Osteoblast (primary cell): Measurements from ENCODE around the gene KCNT2. TPM values are rescaled to one million over a fixed set of nuclear protein-coding genes. Genes with fewer than 3 reads are reported as not detected.

ENCODE experiments used
- DNase-seq: peaks from one replicate; pipeline ENCODE4 v3.0.0; 2011; ENCODE audit warnings: low spot score, mixed read lengths; ENCODE audit not compliant: insufficient read length; ENCODE audit errors: missing footprints
- H2AFZ ChIP-seq: 2 replicates; pipeline ENCODE4 v1.6.0; 2011; ENCODE audit warnings: mild to moderate bottlenecking, low read length
- H3K27ac ChIP-seq: 2 replicates; pipeline ENCODE4 v1.5.1; 2011; ENCODE audit warnings: mild to moderate bottlenecking, low read depth, low read length, moderate library complexity
- H3K27me3 ChIP-seq: 2 replicates; pipeline ENCODE4 v1.6.0; 2012; ENCODE audit warnings: mild to moderate bottlenecking, control low read depth, inconsistent platforms, low read length, moderate library complexity; ENCODE audit not compliant: insufficient read depth
- H3K36me3 ChIP-seq: 2 replicates; pipeline ENCODE4 v1.5.1; 2011; ENCODE audit warnings: mild to moderate bottlenecking, low read length, control low read depth, moderate library complexity; ENCODE audit not compliant: insufficient read depth
- H3K4me1 ChIP-seq: 2 replicates; pipeline ENCODE4 v1.5.1; 2011; ENCODE audit warnings: mild to moderate bottlenecking, low read length, control low read depth, moderate library complexity; ENCODE audit not compliant: insufficient read depth
- H3K4me2 ChIP-seq: 2 replicates; pipeline ENCODE4 v1.6.0; 2011; ENCODE audit warnings: mild to moderate bottlenecking, low read length; ENCODE audit not compliant: insufficient read depth
- H3K4me3 ChIP-seq: fragments of 200-600 bp; sonication (generic); 3 replicates; pipeline ENCODE4 v1.5.1; 2012; ENCODE audit warnings: mild to moderate bottlenecking, low read length, inconsistent platforms; ENCODE audit not compliant: insufficient read depth
- H3K79me2 ChIP-seq: 2 replicates; pipeline ENCODE4 v1.6.0; 2012; ENCODE audit warnings: mild to moderate bottlenecking, low read length, control low read depth, inconsistent platforms; ENCODE audit not compliant: insufficient read depth
- H3K9me3 ChIP-seq: 2 replicates; pipeline ENCODE4 v1.5.1; 2011; ENCODE audit warnings: low read depth, low read length, control low read depth
- H4K20me1 ChIP-seq: 2 replicates; pipeline ENCODE4 v1.6.0; 2012; ENCODE audit warnings: mild to moderate bottlenecking, low read length, control low read depth; ENCODE audit not compliant: insufficient read depth
- total RNA-seq: library from RNA; depleted of rRNA; stranded (reverse); fragments of >200 nt; gene quantifications from 2 replicates; pipeline ENCODE4 v1.2.3, GENCODE V29; 2012
- TF ChIP-seq, protein P1 (sequence below): IDR thresholded peaks from 2 replicates; pipeline ENCODE4 v1.5.1; 2011; ENCODE audit warnings: mild to moderate bottlenecking, low read depth, low read length, moderate library complexity; ENCODE audit errors: extremely low read depth

The KCNT2 gene
- total RNA-seq, 1 donor = 10.5 TPM

DNA sequence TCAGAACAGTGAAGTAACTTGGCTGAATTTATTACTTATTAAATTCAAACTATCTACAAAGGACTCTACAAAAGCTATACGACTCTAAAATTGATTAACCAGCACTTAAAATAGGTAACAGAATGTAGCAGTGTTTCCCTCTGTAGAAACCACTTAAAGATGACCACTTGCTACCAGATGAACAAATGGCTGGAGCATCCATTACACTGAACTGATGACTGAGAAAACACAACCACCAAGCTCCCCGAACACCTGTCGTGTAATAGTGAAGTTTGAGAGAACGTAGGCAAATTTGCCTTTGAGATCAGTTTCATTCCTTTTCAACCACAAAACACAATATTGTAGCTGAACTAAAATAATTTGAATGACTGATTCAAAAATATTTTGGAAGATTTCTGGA is 226.7 kb downstream of the KCNT2 start:
- H3K4me3 ChIP-seq = no peak overlapping the region
- no peak overlapping the region for H3K4me2 ChIP-seq
- no peak for DNase-seq
- H4K20me1 ChIP-seq = no peaks in the 10 kb centered on the region
- H3K36me3 ChIP-seq = no peaks in the 10 kb centered on the region
- TF ChIP-seq, protein P1, sequence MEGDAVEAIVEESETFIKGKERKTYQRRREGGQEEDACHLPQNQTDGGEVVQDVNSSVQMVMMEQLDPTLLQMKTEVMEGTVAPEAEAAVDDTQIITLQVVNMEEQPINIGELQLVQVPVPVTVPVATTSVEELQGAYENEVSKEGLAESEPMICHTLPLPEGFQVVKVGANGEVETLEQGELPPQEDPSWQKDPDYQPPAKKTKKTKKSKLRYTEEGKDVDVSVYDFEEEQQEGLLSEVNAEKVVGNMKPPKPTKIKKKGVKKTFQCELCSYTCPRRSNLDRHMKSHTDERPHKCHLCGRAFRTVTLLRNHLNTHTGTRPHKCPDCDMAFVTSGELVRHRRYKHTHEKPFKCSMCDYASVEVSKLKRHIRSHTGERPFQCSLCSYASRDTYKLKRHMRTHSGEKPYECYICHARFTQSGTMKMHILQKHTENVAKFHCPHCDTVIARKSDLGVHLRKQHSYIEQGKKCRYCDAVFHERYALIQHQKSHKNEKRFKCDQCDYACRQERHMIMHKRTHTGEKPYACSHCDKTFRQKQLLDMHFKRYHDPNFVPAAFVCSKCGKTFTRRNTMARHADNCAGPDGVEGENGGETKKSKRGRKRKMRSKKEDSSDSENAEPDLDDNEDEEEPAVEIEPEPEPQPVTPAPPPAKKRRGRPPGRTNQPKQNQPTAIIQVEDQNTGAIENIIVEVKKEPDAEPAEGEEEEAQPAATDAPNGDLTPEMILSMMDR = no peak
- no peak overlapping the region for H3K27ac ChIP-seq
- no peak overlapping the region for H2AFZ ChIP-seq
- no peaks in the 10 kb centered on the region for H3K4me1 ChIP-seq
- H3K9me3 ChIP-seq = no peaks in the 10 kb centered on the region
- no peaks in the 10 kb centered on the region for H3K27me3 ChIP-seq
- no peaks in the 10 kb centered on the region for H3K79me2 ChIP-seq

DNA sequence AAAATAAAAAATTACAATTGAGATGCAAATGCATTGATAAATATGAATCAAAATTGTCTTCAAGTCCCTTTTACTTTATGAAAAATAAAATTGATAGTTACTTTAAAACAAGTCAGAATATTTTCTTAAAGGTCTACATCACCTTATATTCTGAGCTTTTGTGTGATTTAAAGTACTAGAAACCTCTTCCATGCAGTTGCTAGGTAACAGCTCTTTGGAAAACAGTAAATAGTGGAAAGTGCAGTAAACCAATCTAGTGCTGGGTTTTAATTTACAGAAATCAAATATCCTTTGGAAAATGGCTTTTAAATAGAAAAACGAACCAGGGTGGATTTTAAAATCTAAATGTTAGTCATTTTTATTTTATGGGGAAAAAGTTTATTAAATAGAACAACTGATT is 227.9 kb downstream of the KCNT2 start:
- no peak overlapping the region for H3K27ac ChIP-seq
- no peak for DNase-seq
- no peak overlapping the region for H3K4me2 ChIP-seq
- H4K20me1 ChIP-seq = no peaks in the 10 kb centered on the region
- H2AFZ ChIP-seq = no peak overlapping the region
- H3K4me1 ChIP-seq = no peaks in the 10 kb centered on the region
- no peak overlapping the region for H3K4me3 ChIP-seq
- no peaks in the 10 kb centered on the region for H3K79me2 ChIP-seq
- no peaks in the 10 kb centered on the region for H3K36me3 ChIP-seq
- TF ChIP-seq, protein P1 = no peak
- H3K9me3 ChIP-seq = no peaks in the 10 kb centered on the region
- no peaks in the 10 kb centered on the region for H3K27me3 ChIP-seq

DNA sequence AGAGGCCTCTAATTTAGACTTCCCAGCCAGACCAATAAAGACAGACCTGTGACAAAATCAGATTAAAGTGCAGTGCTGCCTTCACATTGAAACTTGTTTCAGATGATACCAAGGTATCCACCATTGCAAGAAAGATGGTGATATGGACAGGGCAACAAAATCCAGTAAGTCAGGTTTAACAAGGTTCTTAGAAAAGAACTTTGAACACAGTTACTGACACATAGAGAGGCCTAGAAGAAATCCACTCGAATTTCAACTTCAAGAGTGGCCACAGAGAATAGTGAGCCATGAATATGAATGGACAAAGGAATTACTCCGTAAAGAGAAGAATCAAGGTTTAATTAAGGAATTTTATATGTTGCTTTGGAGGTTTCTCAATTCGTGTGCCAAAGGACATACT is 230.4 kb downstream of the KCNT2 start:
- H3K27ac ChIP-seq = no peak overlapping the region
- H2AFZ ChIP-seq = no peak overlapping the region
- no peak overlapping the region for H3K4me3 ChIP-seq
- H3K4me1 ChIP-seq = no peaks in the 10 kb centered on the region
- DNase-seq = no peak
- H3K36me3 ChIP-seq = no peaks in the 10 kb centered on the region
- TF ChIP-seq, protein P1 = no peak
- H3K9me3 ChIP-seq = no peaks in the 10 kb centered on the region
- no peaks in the 10 kb centered on the region for H3K79me2 ChIP-seq
- H3K27me3 ChIP-seq = no peaks in the 10 kb centered on the region
- H4K20me1 ChIP-seq = no peaks in the 10 kb centered on the region
- no peak overlapping the region for H3K4me2 ChIP-seq

DNA sequence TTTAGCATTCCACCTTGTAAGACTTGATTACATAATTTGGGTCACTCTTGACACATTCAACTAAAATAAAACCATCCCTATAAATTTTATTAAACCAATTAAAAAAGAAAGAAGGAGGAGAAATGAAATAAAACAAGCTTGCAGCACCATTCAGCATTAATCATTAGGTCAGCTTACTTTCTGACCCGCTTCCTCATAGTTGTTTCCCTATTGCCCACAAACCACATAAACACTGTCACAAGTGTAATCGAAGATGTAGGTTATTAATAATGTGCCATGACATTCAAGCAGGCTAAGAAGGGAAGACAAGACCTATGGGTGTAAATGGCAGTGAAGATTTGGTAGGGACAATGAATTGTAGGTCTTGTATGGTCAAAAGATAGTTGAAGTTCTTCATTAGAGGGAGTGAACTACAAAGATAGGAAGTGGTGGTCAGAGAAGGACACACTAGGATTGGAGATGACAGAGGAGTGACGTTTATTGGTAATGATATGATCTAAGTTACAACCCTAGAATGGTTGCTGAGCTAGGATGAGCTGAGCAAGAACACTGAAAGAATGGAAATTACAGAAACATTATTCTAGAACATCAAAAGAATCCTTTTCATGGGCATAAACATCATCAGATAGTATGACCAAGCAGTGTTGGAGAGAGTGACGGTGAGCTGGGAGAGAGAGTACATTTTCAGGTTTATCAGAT is 231.5 kb downstream of the KCNT2 start:
- no peaks in the 10 kb centered on the region for H3K36me3 ChIP-seq
- H3K79me2 ChIP-seq = no peaks in the 10 kb centered on the region
- H2AFZ ChIP-seq = no peak overlapping the region
- H3K27me3 ChIP-seq = no peaks in the 10 kb centered on the region
- H3K4me1 ChIP-seq = no peaks in the 10 kb centered on the region
- H3K9me3 ChIP-seq = no peaks in the 10 kb centered on the region
- no peaks in the 10 kb centered on the region for H4K20me1 ChIP-seq
- TF ChIP-seq, protein P1 = no peak
- H3K4me3 ChIP-seq = no peak overlapping the region
- no peak overlapping the region for H3K4me2 ChIP-seq
- no peak overlapping the region for H3K27ac ChIP-seq
- no peak for DNase-seq
